Esophagus (tissue), 2 donors: ENCODE results near the gene SH3PXD2B. TPM values are rescaled to one million over a fixed set of nuclear protein-coding genes. Genes with fewer than 3 reads are reported as not detected.
"Not testable (repeated sequence)": the region's sequence is repeated elsewhere in the genome, so short reads cannot be mapped to it uniquely, and the experiment has no call there.

ENCODE experiments used
- H3K27ac ChIP-seq, 2 donors: one replicate each; pipeline ENCODE4 v1.5.1; 2013; ENCODE audit warnings: low read depth in 2 of 2, mild to moderate bottlenecking in 2 of 2, inconsistent platforms in 1 of 2, low read length in 1 of 2, moderate library complexity in 1 of 2
- H3K27me3 ChIP-seq, 2 donors: one replicate each; pipeline ENCODE4 v1.6.1; 2013; ENCODE audit warnings: low read length in 2 of 2, control low read depth in 1 of 2, mild to moderate bottlenecking in 1 of 2; ENCODE audit not compliant: insufficient read depth in 2 of 2, control insufficient read depth in 1 of 2
- H3K36me3 ChIP-seq, 2 donors: one replicate each; pipeline ENCODE4 v1.6.1; 2013; ENCODE audit warnings: low read length in 1 of 2; ENCODE audit not compliant: control insufficient read depth in 2 of 2, insufficient read depth in 2 of 2
- H3K4me1 ChIP-seq, 2 donors: one replicate each; pipeline ENCODE4 v1.6.1; 2013; ENCODE audit warnings: low read length in 1 of 2; ENCODE audit not compliant: control insufficient read depth in 2 of 2, insufficient read depth in 2 of 2
- H3K4me3 ChIP-seq, 2 donors: one replicate each; pipeline ENCODE4 v1.5.1; 2013; ENCODE audit warnings: low read length in 2 of 2, mild to moderate bottlenecking in 2 of 2, low read depth in 1 of 2, moderate library complexity in 1 of 2
- H3K9me3 ChIP-seq, 2 donors: one replicate each; pipeline ENCODE4 v1.6.1; 2013; ENCODE audit warnings: mild to moderate bottlenecking in 2 of 2, low read depth in 1 of 2, low read length in 1 of 2, moderate library complexity in 1 of 2; ENCODE audit not compliant: control insufficient read depth in 2 of 2, insufficient read depth in 1 of 2
- WGBS, 2 donors: extraction: QIAGEN DNeasy Blood & Tissue Kit; methylation state at CpG; one replicate each; pipeline ENCODE4 v1.1.7; 2013; 5-methylcytosine and 5-hydroxymethylcytosine counted together
- polyA plus RNA-seq, 2 donors: library from polyadenylated mRNA; stranded (reverse); fragments of 200-250 nt; gene quantifications; one replicate each; pipeline ENCODE4 v1.2.3, GENCODE V29; 2013
- donor health status: healthy with polysubstance abuse.
- donor health status: Bipolar disorder and iron deficiency.

The SH3PXD2B gene
- polyA plus RNA-seq, 2 donors: 3.0 to 4.5 TPM

DNA sequence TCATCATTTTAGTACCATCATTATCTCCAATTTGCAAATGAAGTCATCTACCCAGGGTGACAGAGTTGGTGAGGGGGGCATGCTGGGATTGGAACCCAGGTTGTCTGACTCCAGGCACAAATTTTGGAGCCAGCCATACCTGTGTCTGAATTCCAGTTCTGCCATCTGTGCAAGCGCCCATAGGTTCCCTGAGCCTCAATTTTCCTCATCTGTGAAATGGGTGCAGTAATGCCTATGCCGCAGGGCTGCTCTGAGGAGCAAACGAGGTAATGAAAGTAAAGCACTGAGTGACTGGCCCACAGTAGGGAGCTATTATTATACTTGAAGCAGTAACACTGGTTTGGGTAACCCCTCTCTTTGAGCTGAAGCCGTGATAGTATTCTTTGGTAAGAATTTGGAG is 49.6 kb downstream of the SH3PXD2B start:
- H3K9me3 ChIP-seq: no peaks in the 10 kb centered on the region
- 92 to 96% methylated on average over 4 of the region's 4 CpGs for WGBS, 2 donors
- no peaks in the 10 kb centered on the region for H3K27me3 ChIP-seq
- no peak overlapping the region for H3K4me3 ChIP-seq
- H3K36me3 ChIP-seq: peaks cover 0 to 3% of the 10 kb centered on the region in 2 donors
- peaks cover 0 to 4% of the 10 kb centered on the region in 2 donors for H3K4me1 ChIP-seq
- no peak overlapping the region for H3K27ac ChIP-seq

DNA sequence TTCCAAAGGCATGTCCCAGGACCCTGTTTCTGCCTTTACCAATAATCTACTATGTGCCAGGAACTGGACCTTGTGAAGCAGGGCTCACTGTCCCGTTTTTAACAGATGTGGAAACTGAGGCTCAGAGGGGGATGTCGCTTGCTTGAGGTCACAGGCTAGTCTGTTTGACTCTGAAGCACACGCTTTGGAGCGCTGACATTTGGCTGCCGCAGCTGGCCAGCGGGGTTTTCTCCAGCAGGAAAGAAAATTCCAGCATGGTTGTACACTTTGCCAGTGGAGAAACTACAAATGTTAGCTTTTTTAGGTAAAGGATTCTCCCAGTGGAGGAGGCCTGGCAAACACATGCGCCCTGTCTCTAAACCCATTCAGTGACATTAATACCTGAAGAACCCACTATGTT is 50.5 kb downstream of the SH3PXD2B start:
- Histone ChIP-seq H3K36me3 (peaks cover 0 to 3% of the 10 kb centered on the region in 2 donors), H3K4me1 (peaks cover 0 to 4% of the 10 kb centered on the region in 2 donors), H3K27ac (peak overlapping the region in 1 of 2 donors; percentile 27), H3K4me3 (no peak overlapping the region), H3K27me3 (no peaks in the 10 kb centered on the region), H3K9me3 (no peaks in the 10 kb centered on the region)
- WGBS, 2 donors: 70 to 82% methylated on average over 7 of the region's 7 CpGs

DNA sequence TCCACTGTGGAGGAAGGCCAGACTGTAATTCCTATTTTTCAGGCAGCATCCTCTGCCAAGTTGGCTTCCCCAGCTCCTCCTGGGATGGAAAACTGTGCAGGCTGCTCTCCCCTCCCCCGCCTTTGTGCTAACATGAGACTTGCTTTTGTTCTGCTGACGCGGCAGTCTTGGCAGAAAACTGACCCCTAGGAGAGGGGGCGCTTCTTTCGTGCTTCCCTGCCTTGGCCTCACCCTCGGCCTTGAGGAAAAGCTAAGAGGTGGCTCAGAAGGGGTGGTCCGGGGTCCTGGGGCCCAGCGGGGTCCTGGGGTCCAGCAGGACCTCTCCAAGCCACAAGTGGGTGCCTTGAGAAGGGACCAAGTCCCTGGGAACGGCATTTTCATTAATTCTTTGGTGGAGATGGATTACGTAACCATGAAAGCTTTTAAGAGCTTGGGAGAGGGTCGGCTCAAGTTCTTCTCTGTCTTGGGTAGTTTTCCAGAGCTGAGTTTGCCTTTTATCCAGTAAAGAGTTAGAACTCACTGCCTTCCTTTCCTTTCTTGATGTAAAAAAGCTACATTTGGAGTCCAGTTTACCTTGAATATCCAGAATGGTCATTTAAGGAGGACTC is 51.0 kb downstream of the SH3PXD2B start:
- WGBS, 2 donors: 55 to 64% methylated on average over 11 of the region's 11 CpGs
- Histone ChIP-seq H3K9me3 (no peaks in the 10 kb centered on the region), H3K4me3 (no peak overlapping the region), H3K36me3 (peaks cover 0 to 3% of the 10 kb centered on the region in 2 donors), H3K27me3 (no peaks in the 10 kb centered on the region), H3K27ac (peak overlapping the region; percentile 58 to 70), H3K4me1 (peaks cover 0 to 4% of the 10 kb centered on the region in 2 donors)

DNA sequence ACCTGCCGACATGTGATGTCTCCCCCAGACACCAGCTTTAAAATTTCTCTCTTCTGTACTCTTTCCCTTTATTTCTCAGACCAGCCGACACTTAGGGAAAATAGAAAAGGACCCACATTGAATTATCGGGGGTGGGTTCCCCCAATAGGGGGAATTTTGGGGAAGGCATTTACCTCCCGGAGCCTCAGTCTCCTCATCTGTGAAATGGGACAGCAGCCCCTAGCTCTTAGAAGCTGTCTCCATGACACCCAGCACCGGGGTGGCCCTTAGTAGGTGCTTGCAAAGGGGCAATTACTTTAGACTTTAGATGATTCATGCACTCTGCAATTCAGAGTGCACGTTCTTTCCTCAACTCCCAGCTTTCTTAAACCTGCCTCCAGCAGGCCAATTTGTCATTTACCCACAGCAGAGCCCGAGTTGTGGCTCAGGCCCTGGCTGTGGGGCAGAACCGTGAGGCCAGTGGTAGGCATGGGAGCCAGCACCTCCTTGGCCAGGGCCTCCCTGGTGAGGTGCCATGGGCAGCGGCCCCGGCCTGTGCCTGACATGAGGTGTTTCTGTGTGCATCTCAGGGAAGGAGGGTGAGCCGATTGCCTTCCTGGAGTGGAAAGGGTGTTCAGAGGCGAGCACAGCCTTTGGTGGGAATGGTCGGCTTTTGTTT is 51.7 kb downstream of the SH3PXD2B start:
- 64 to 74% methylated on average over 13 of the region's 13 CpGs for WGBS, 2 donors
- no peak overlapping the region for H3K4me3 ChIP-seq
- H3K36me3 ChIP-seq: peaks cover 0 to 3% of the 10 kb centered on the region in 2 donors
- H3K4me1 ChIP-seq: peaks cover 0 to 3% of the 10 kb centered on the region in 2 donors
- peak overlapping the region; percentile 14 to 58 for H3K27ac ChIP-seq
- no peaks in the 10 kb centered on the region for H3K9me3 ChIP-seq
- H3K27me3 ChIP-seq: no peaks in the 10 kb centered on the region

DNA sequence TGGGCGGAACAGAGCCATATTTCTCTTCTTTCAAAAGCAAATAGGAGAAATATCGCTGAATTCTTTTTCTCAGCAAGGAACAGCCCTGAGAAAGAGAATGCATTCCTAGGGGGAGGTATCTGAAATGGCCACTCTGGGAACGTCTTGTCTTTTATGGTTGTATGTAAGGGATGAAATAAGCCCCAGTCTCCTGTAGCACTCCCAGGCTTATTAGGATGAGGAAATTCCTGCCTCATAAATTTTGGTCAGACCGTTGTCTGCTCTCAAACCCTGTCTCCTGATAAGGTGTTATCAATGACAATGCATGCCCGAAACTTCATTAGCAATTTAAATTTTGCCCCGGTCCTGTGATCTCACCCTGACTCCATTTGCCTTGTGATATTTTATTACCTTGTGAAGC is 52.3 kb downstream of the SH3PXD2B start:
- not testable (repeated sequence) for H3K4me3 ChIP-seq, H3K27me3 ChIP-seq, H3K36me3 ChIP-seq, H3K9me3 ChIP-seq, H3K27ac ChIP-seq, H3K4me1 ChIP-seq
- WGBS, 2 donors: 87 to 92% methylated on average over 6 of the region's 6 CpGs

DNA sequence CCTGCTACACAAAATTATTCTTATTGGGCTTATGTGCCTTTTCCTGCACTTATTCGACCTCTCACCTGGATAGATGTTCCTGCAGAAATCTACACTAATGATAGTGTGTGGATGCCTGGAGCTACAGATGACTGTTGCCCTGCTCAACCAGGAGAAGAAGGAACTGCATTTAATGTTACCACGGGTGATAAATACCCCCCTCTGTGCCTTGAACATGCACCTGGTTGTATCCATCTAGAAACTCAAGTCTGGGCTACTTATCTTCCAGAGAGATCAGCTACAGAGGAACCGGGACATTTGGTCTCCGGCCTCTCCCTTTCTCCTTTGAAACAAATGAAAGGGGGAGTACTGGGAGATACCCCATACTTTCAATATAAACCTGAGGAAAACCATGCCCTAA is 54.5 kb downstream of the SH3PXD2B start:
- no peak overlapping the region for H3K27ac ChIP-seq
- no peak overlapping the region for H3K4me3 ChIP-seq
- H3K36me3 ChIP-seq: peaks cover 2% of the 10 kb centered on the region in 2 donors
- H3K4me1 ChIP-seq: peaks cover 0 to 3% of the 10 kb centered on the region in 2 donors
- 87 to 89% methylated on average over 4 of the region's 4 CpGs for WGBS, 2 donors
- no peaks in the 10 kb centered on the region for H3K27me3 ChIP-seq
- no peaks in the 10 kb centered on the region for H3K9me3 ChIP-seq

DNA sequence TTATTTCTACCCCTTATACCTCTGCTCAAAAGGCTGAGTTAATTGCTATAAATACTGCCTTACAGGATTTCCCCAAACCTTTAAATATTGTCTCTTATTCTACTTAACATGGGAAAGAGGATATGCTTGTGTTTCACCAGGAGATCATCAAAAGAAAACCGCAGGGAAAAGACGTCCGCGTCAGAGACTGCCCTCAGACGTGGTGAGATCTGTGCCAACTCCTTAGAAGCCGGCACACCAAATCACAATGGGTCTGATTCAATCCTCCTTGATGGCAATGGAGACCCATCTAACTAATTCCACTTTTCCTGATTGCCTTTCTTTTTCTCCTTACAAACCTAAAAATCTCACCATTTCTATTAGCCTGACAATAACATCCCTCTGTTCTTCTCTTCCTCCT is 55.0 kb downstream of the SH3PXD2B start:
- Histone ChIP-seq H3K36me3 (peaks cover 3 to 6% of the 10 kb centered on the region in 2 donors), H3K27me3 (no peaks in the 10 kb centered on the region), H3K27ac (no peak overlapping the region), H3K4me3 (no peak overlapping the region), H3K4me1 (peaks cover 0 to 3% of the 10 kb centered on the region in 2 donors), H3K9me3 (peaks cover 0 to 2% of the 10 kb centered on the region in 2 donors)
- WGBS, 2 donors: 79 to 85% methylated on average over 6 of the region's 6 CpGs

DNA sequence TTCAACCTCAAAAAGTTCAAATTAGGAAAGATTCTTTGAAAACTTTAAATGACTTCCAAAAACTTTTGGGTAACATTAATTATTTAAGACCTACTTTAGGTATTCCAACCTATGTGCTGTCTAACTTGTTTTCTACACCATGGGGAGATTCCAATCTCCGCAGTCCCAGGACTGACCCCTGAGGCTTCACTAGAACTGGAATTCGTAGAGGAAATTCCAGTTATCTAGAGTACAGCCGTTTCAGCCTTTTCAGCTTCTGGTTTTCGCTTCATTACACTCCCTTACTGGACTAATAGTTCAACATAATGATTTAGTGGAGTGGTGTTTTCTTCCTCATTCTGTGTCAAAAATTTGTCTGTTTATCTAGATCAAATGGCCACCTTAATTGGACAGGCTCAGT is 55.7 kb downstream of the SH3PXD2B start:
- 90 to 94% methylated on average over 4 of the region's 4 CpGs for WGBS, 2 donors
- not testable (repeated sequence) for H3K4me1 ChIP-seq, H3K36me3 ChIP-seq

DNA sequence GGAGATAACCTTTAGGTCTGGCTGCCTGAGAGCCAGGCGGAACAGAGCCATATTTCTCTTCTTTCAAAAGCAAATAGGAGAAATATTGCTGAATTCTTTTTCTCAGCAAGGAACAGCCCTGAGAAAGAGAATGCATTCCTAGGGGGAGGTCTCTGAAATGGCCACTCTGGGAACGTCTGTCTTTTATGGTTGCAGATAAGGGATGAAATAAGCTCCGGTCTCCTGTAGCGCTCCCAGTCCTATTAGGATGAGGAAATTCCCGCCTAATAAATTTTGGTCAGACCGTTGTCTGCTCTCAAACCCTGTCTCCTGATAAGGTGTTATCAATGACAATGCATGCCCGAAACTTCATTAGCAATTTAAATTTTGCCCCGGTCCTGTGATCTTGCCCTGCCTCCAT is 57.3 kb downstream of the SH3PXD2B start:
- H3K27ac ChIP-seq, H3K4me3 ChIP-seq, H3K4me1 ChIP-seq, H3K27me3 ChIP-seq, H3K36me3 ChIP-seq, H3K9me3 ChIP-seq: not testable (repeated sequence)
- WGBS, 2 donors: 95 to 97% methylated on average over 8 of the region's 8 CpGs

More for the DNA sequence above, 55.7 kb downstream of the SH3PXD2B start:
- not testable (repeated sequence) for H3K9me3 ChIP-seq, H3K4me3 ChIP-seq, H3K27ac ChIP-seq, H3K27me3 ChIP-seq

DNA sequence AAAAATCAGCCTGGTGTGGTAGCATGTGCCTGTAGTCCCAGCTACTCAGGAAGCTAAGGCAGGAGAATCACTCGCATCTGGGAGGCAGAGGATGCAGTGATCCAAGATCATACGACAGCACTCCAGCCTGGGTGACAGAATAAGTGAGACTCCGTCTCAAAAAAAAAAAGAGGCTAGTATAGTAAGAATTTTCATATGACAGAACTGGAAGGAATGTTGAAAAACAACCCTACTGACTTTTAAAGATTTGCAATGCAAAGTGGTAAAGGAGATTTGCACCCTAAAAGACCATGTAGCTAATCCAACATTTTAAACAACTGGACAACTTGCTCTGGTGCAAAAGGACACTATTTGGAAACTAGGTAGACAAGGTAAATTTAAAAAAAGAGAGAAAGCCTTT is 58.1 kb downstream of the SH3PXD2B start:
- Histone ChIP-seq H3K4me3 (no peak overlapping the region), H3K9me3 (peaks cover 0 to 2% of the 10 kb centered on the region in 2 donors), H3K27ac (no peak overlapping the region), H3K4me1 (no peaks in the 10 kb centered on the region), H3K36me3 (peaks cover 3 to 6% of the 10 kb centered on the region in 2 donors), H3K27me3 (no peaks in the 10 kb centered on the region)
- WGBS, 2 donors: 91 to 92% methylated on average over 3 of the region's 3 CpGs
